AG08396 (cell line): ENCODE results near the gene NFYA.

Experiments
- DNase-seq: peaks from one replicate; pipeline ENCODE4 v3.0.0; 2012; ENCODE audit warnings: low spot score, mixed read lengths

Gene NFYA

GRCh38 chr6:41047306-41047705, 25.5 kb upstream of the NFYA start:
- no peak for DNase-seq

- no peak for DNase-seq
These were observed 24.7 kb upstream of the NFYA start for GRCh38 chr6:41047745-41048732.

GRCh38 chr6:41049521-41049920, 23.3 kb upstream of the NFYA start:
- DNase-seq, result no peak

- no peak for DNase-seq
These were observed 22.8 kb upstream of the NFYA start for GRCh38 chr6:41049955-41050354.

GRCh38 chr6:41050536-41050935, 22.2 kb upstream of the NFYA start:
- no peak for DNase-seq

GRCh38 chr6:41051873-41052272, 20.9 kb upstream of the NFYA start:
- DNase-seq, result no peak

- no peak for DNase-seq
These were observed 19.7 kb upstream of the NFYA start, which contains the start of gene APOBEC2 for GRCh38 chr6:41053041-41053440. Gene APOBEC2 (plus strand): TSS chr6:41053202. CDS start chr6:41053348, 146 bp downstream.

- DNase-seq, result no peak
These were observed 18.3 kb upstream of the NFYA start for GRCh38 chr6:41054511-41054910.

- no peak for DNase-seq
These were observed 17.6 kb upstream of the NFYA start for GRCh38 chr6:41055149-41055548.

GRCh38 chr6:41056768-41057490, 15.8 kb upstream of the NFYA start:
- no peak for DNase-seq

GRCh38 chr6:41058783-41059181, 14.0 kb upstream of the NFYA start:
- no peak for DNase-seq

GRCh38 chr6:41059556-41059955, 13.2 kb upstream of the NFYA start:
- DNase-seq, result peak; percentile 56

- no peak for DNase-seq
These were observed 11.5 kb upstream of the NFYA start for GRCh38 chr6:41061196-41061726.

- no peak for DNase-seq
These were observed 10.7 kb upstream of the NFYA start for GRCh38 chr6:41062056-41062455.

GRCh38 chr6:41063884-41064285, 8.9 kb upstream of the NFYA start:
- no peak for DNase-seq

- DNase-seq, result no peak
These were observed 7.9 kb upstream of the NFYA start for GRCh38 chr6:41064841-41065240.

GRCh38 chr6:41065550-41066026, 7.2 kb upstream of the NFYA start:
- DNase-seq, result no peak

GRCh38 chr6:41066867-41067304, 5.9 kb upstream of the NFYA start:
- peak; percentile 30 for DNase-seq

GRCh38 chr6:41071501-41071922, 1.3 kb upstream of the NFYA start:
- DNase-seq, result no peak

- peak; percentile 96 for DNase-seq
These were observed 595 bp upstream of the NFYA start, which contains the start of gene OARD1 for GRCh38 chr6:41071923-41072835. Gene OARD1 (minus strand): TSS chr6:41072356. CDS start chr6:41071634, 722 bp downstream.
